Sigmoid colon (tissue), 4 donors: ENCODE data around the gene WNT9A.

Source experiments
- EP300 ChIP-seq, 4 donors: sonication (generic); formaldehyde crosslinking; IDR thresholded peaks; one replicate each; pipeline ENCODE4 v1.6.1; 2017; ENCODE audit warnings: antibody characterized with exemption in 4 of 4
- POLR2A ChIP-seq, 2 donors: fragments of 450-650 bp; IDR thresholded peaks; one replicate each; pipeline ENCODE4 v1.6.1; 2016; ENCODE audit warnings: antibody characterized with exemption in 2 of 2, mild to moderate bottlenecking in 2 of 2, moderate library complexity in 2 of 2
- POLR2AphosphoS5 ChIP-seq, 4 donors: sonication (generic); formaldehyde crosslinking; IDR thresholded peaks; one replicate each; pipeline ENCODE4 v1.6.1; 2017; ENCODE audit warnings: antibody characterized with exemption in 4 of 4
- TF ChIP-seq, protein P1 (sequence below), 4 experiments: fragments of 450-650 bp in 3 of 4; fragments of 200-600 bp in 1 of 4; IDR thresholded peaks; one replicate each; pipeline ENCODE4 v1.5.1; 2016 to 2019; ENCODE audit warnings: antibody characterized with exemption in 4 of 4, mild to moderate bottlenecking in 3 of 4, moderate library complexity in 2 of 4

DNA sequence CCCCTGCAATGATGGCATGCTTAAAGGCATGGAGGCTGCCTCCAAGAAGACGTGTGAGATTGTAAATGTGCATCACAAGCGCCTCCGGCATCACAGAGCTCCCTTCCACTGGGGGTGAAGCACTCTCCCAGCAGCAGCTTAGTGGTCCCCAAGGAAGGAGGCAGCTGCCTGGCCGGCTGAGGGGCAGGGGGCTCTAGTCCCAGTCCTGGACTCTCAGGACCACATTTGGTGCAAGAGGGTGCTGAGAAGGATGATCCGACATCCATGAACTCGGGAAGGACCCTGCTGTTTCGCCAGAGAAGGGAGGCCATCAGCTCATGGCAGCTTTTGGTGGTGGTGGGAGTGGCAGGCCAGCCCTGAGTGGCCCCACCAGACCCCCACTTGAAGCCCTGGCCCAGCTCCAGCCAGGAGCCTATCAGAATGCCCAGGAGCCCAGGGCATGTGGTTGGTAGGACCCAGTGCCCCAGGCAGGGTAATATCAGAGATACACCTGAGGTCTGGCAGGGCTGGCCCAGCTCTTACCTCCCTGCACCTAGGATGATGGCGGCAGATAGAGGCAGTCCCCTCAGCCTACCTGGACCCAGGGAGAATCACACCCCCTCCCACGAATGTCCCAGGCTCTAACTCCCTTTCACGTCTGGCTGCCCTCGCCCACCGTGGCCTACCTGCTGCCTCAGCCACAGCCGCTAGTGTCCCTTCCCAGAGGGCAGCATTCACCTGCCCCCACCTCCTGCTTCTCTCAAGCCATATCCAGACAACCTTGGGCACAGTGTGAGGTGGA is 2.4 kb upstream of the WNT9A start:
- TF ChIP-seq POLR2AphosphoS5 (IDR thresholded peaks at IDR 0.05), result no peak
- TF ChIP-seq, protein P1, sequence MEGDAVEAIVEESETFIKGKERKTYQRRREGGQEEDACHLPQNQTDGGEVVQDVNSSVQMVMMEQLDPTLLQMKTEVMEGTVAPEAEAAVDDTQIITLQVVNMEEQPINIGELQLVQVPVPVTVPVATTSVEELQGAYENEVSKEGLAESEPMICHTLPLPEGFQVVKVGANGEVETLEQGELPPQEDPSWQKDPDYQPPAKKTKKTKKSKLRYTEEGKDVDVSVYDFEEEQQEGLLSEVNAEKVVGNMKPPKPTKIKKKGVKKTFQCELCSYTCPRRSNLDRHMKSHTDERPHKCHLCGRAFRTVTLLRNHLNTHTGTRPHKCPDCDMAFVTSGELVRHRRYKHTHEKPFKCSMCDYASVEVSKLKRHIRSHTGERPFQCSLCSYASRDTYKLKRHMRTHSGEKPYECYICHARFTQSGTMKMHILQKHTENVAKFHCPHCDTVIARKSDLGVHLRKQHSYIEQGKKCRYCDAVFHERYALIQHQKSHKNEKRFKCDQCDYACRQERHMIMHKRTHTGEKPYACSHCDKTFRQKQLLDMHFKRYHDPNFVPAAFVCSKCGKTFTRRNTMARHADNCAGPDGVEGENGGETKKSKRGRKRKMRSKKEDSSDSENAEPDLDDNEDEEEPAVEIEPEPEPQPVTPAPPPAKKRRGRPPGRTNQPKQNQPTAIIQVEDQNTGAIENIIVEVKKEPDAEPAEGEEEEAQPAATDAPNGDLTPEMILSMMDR (IDR thresholded peaks at IDR 0.05), result no peak
- TF ChIP-seq POLR2A (IDR thresholded peaks at IDR 0.05), result no peak
- TF ChIP-seq EP300 (IDR thresholded peaks at IDR 0.05), result no peak
